Vagina (tissue), 2 donors: ENCODE results near the gene NFU1. TPM values are rescaled to one million over a fixed set of nuclear protein-coding genes. Genes with fewer than 3 reads are reported as not detected.
"Not testable (repeated sequence)": the region's sequence is repeated elsewhere in the genome, so short reads cannot be mapped to it uniquely, and the experiment has no call there.

Experiments used
- DNase-seq, 2 donors: peaks; one replicate each; pipeline ENCODE4 v3.0.0-alpha.2; 2017; ENCODE audit errors: extremely low spot score in 2 of 2
- H3K27ac ChIP-seq: fragments of 200-600 bp; sonication (generic); one replicate; pipeline ENCODE4 v1.5.1; 2019
- H3K27me3 ChIP-seq: fragments of 200-600 bp; sonication (generic); one replicate; pipeline ENCODE4 v1.5.1; 2019
- H3K36me3 ChIP-seq, 2 donors: fragments of 200-600 bp; sonication (generic); one replicate each; pipeline ENCODE4 v1.5.1; 2017 to 2019
- H3K4me1 ChIP-seq: fragments of 200-600 bp; sonication (generic); one replicate; pipeline ENCODE4 v1.5.1; 2019
- H3K4me3 ChIP-seq, 2 donors: fragments of 200-600 bp; sonication (generic); 1 replicate in 1 of 2; 2 replicates in 1 of 2; pipeline ENCODE4 v1.5.1; 2016 to 2019
- H3K9me3 ChIP-seq: fragments of 200-600 bp; sonication (generic); one replicate; pipeline ENCODE4 v1.5.1; 2019
- CTCF ChIP-seq, 3 experiments: fragments of 450-650 bp in 2 of 3; fragments of 200-600 bp in 1 of 3; sonication (generic) in 1 of 3; IDR thresholded peaks; one replicate each; pipeline ENCODE4 v1.5.1; 2017 to 2019; ENCODE audit warnings: antibody characterized with exemption in 3 of 3, mild to moderate bottlenecking in 2 of 3, moderate library complexity in 2 of 3
- POLR2A ChIP-seq, 2 donors: fragments of 450-650 bp; IDR thresholded peaks; one replicate each; pipeline ENCODE4 v1.6.1; 2017; ENCODE audit warnings: antibody characterized with exemption in 2 of 2, mild to moderate bottlenecking in 2 of 2, moderate library complexity in 2 of 2
- POLR2AphosphoS5 ChIP-seq, 2 donors: sonication (generic); formaldehyde crosslinking; IDR thresholded peaks; one replicate each; pipeline ENCODE4 v1.9.0; 2017; ENCODE audit warnings: antibody characterized with exemption in 2 of 2, mild to moderate bottlenecking in 2 of 2, low read depth in 1 of 2; ENCODE audit not compliant: insufficient read depth in 1 of 2
- intact Hi-C: fragments of 100-400 bp; cut with DNase I; formaldehyde crosslinking; loops from one replicate; pipeline ENCODE4 v1.15.1; 2023
- total RNA-seq: library from RNA; depleted of rRNA; stranded (reverse); fragments of >200 nt; gene quantifications from one replicate; pipeline ENCODE4 v1.2.3, GENCODE V29; 2016

The NFU1 gene
- total RNA-seq, 1 donor from 2014 or later: 64.8 TPM

- intact Hi-C loops: no loop called here
- Histone ChIP-seq H3K27ac (no peak overlapping the region), H3K27me3 (no peaks in the 10 kb centered on the region)
Observed at GRCh38 chr2:69358914-69359313, 78.3 kb downstream of the NFU1 start.

GRCh38 chr2:69356471-69356870 is 80.8 kb downstream of the NFU1 start:
- H3K36me3 ChIP-seq: peaks cover 0 to 66% of the 10 kb centered on the region in 2 donors
- TF ChIP-seq CTCF (IDR thresholded peaks at IDR 0.05) (no peak), POLR2A (IDR thresholded peaks at IDR 0.05) (no peak), POLR2AphosphoS5 (IDR thresholded peaks at IDR 0.05; ENCODE audit: insufficient read depth in 1 of 2, low read depth in 1 of 2) (no peak)
- intact Hi-C loops: no loop called here
- no peak overlapping the region for H3K4me3 ChIP-seq
- no peaks in the 10 kb centered on the region for H3K27me3 ChIP-seq
- H3K27ac ChIP-seq: no peak overlapping the region
- no peak for DNase-seq
- H3K9me3 ChIP-seq: no peaks in the 10 kb centered on the region
- H3K4me1 ChIP-seq: no peaks in the 10 kb centered on the region

More at GRCh38 chr2:69358914-69359313, 78.3 kb downstream of the NFU1 start:
- Histone ChIP-seq H3K4me3 (no peak overlapping the region), H3K36me3 (peaks cover 0 to 74% of the 10 kb centered on the region in 2 donors), H3K4me1 (no peaks in the 10 kb centered on the region), H3K9me3 (no peaks in the 10 kb centered on the region)
- no peak for DNase-seq
- TF ChIP-seq POLR2A (IDR thresholded peaks at IDR 0.05) (no peak), CTCF (IDR thresholded peaks at IDR 0.05) (no peak), POLR2AphosphoS5 (IDR thresholded peaks at IDR 0.05; ENCODE audit: insufficient read depth in 1 of 2, low read depth in 1 of 2) (no peak)

- H3K4me1 ChIP-seq, H3K27ac ChIP-seq, DNase-seq, H3K9me3 ChIP-seq, H3K27me3 ChIP-seq, H3K4me3 ChIP-seq, intact Hi-C loops: not testable (repeated sequence)
- H3K36me3 ChIP-seq: peaks cover 0 to 64% of the 10 kb centered on the region in 2 donors
Observed at GRCh38 chr2:69354976-69355375, 82.3 kb downstream of the NFU1 start.

GRCh38 chr2:69353360-69353759 is 83.9 kb downstream of the NFU1 start:
- intact Hi-C loops: no loop called here
- H3K27me3 ChIP-seq: no peaks in the 10 kb centered on the region
- H3K27ac ChIP-seq: no peak overlapping the region
- no peak for DNase-seq
- no peaks in the 10 kb centered on the region for H3K4me1 ChIP-seq
- H3K36me3 ChIP-seq: peaks cover 0 to 63% of the 10 kb centered on the region in 2 donors
- H3K4me3 ChIP-seq: no peak overlapping the region
- no peaks in the 10 kb centered on the region for H3K9me3 ChIP-seq
- TF ChIP-seq CTCF (IDR thresholded peaks at IDR 0.05) (no peak), POLR2AphosphoS5 (IDR thresholded peaks at IDR 0.05; ENCODE audit: insufficient read depth in 1 of 2, low read depth in 1 of 2) (no peak), POLR2A (IDR thresholded peaks at IDR 0.05) (no peak)

- TF ChIP-seq POLR2AphosphoS5 (IDR thresholded peaks at IDR 0.05; ENCODE audit: insufficient read depth in 1 of 2, low read depth in 1 of 2) (no peak), CTCF (IDR thresholded peaks at IDR 0.05) (no peak), POLR2A (IDR thresholded peaks at IDR 0.05) (no peak)
- Histone ChIP-seq H3K9me3 (no peaks in the 10 kb centered on the region), H3K27ac (no peak overlapping the region), H3K4me1 (no peaks in the 10 kb centered on the region), H3K36me3 (peaks cover 0 to 74% of the 10 kb centered on the region in 2 donors), H3K4me3 (no peak overlapping the region), H3K27me3 (no peaks in the 10 kb centered on the region)
- no peak for DNase-seq
- intact Hi-C loops: no loop called here
Observed at GRCh38 chr2:69348781-69349180, 88.5 kb downstream of the NFU1 start.

Other genes starting within 250 kb of the NFU1 start
- gene GFPT1, start 50.2 kb downstream of the NFU1 start, total RNA-seq: 17.9 TPM
- gene AAK1, start 206.3 kb upstream of the NFU1 start, total RNA-seq: 48.6 TPM